ENCODE data around the gene UBE2G1. TPM values are rescaled to one million over a fixed set of nuclear protein-coding genes. Genes with fewer than 3 reads are reported as not detected.

The UBE2G1 gene
- total RNA-seq, 2 donors from 2014 or later: 38.8 to 47.7 TPM

GRCh38 chr17:4365103-4365627, 1.3 kb downstream of the UBE2G1 start:
- TF ChIP-seq CTCF (IDR thresholded peaks at IDR 0.05): no peak
- peak; percentile 76 for DNase-seq (ENCODE audit: low spot score)
- Histone ChIP-seq H3K36me3 (no peaks in the 10 kb centered on the region), H3K27ac (peak overlapping the region; percentile 99), H3K27me3 (replicated peaks; ENCODE audit: insufficient read depth) (no peaks in the 10 kb centered on the region), H3K4me1 (ENCODE audit: control insufficient read depth in 1 of 2, low read depth in 2 of 2) (peaks cover 7 to 26% of the 10 kb centered on the region in 2 donors), H3K9me3 (no peaks in the 10 kb centered on the region), H3K4me3 (peak overlapping the region; percentile 96)
- peak; percentile 70 for ATAC-seq (ENCODE audit: insufficient number of reproducible peaks, low FRiP score, low read depth)

- ATAC-seq (ENCODE audit: insufficient number of reproducible peaks, low FRiP score, low read depth) (no peak), DNase-seq (ENCODE audit: low spot score) (no peak)
- peak overlapping the region; percentile 99 for H3K27ac ChIP-seq
Observed at GRCh38 chr17:4364622-4365041, 1.8 kb downstream of the UBE2G1 start.

GRCh38 chr17:4362141-4362540, 4.3 kb downstream of the UBE2G1 start:
- peaks cover 18 to 44% of the 10 kb centered on the region in 2 donors for H3K4me1 ChIP-seq (ENCODE audit: control insufficient read depth in 1 of 2, low read depth in 2 of 2)
- TF ChIP-seq CTCF (IDR thresholded peaks at IDR 0.05): no peak
- no peaks in the 10 kb centered on the region for H3K36me3 ChIP-seq
- no peak for DNase-seq (ENCODE audit: low spot score)
- ATAC-seq (ENCODE audit: insufficient number of reproducible peaks, low FRiP score, low read depth): no peak
- no peak overlapping the region for H3K4me3 ChIP-seq
- no peaks in the 10 kb centered on the region for H3K27me3 ChIP-seq (replicated peaks; ENCODE audit: insufficient read depth)
- no peak overlapping the region for H3K27ac ChIP-seq
- no peaks in the 10 kb centered on the region for H3K9me3 ChIP-seq

More at GRCh38 chr17:4364622-4365041, 1.8 kb downstream of the UBE2G1 start:
- Histone ChIP-seq H3K27me3 (replicated peaks; ENCODE audit: insufficient read depth) (no peaks in the 10 kb centered on the region), H3K4me3 (peak overlapping the region; percentile 96), H3K36me3 (no peaks in the 10 kb centered on the region), H3K9me3 (no peaks in the 10 kb centered on the region), H3K4me1 (ENCODE audit: control insufficient read depth in 1 of 2, low read depth in 2 of 2) (peaks cover 7 to 28% of the 10 kb centered on the region in 2 donors)
- no peak for TF ChIP-seq CTCF (IDR thresholded peaks at IDR 0.05)

- Histone ChIP-seq H3K27ac (no peak overlapping the region), H3K4me3 (no peak overlapping the region), H3K9me3 (no peaks in the 10 kb centered on the region), H3K27me3 (replicated peaks; ENCODE audit: insufficient read depth) (no peaks in the 10 kb centered on the region), H3K36me3 (no peaks in the 10 kb centered on the region), H3K4me1 (ENCODE audit: control insufficient read depth in 1 of 2, low read depth in 2 of 2) (peaks cover 15 to 58% of the 10 kb centered on the region in 2 donors)
- no peak for TF ChIP-seq CTCF (IDR thresholded peaks at IDR 0.05)
- DNase-seq (ENCODE audit: low spot score) (no peak), ATAC-seq (ENCODE audit: insufficient number of reproducible peaks, low FRiP score, low read depth) (no peak)
Observed at GRCh38 chr17:4358154-4358553, 8.3 kb downstream of the UBE2G1 start.

GRCh38 chr17:4357671-4358070, 8.8 kb downstream of the UBE2G1 start:
- no peaks in the 10 kb centered on the region for H3K36me3 ChIP-seq
- no peak for TF ChIP-seq CTCF (IDR thresholded peaks at IDR 0.05)
- H3K27me3 ChIP-seq (replicated peaks; ENCODE audit: insufficient read depth): no peaks in the 10 kb centered on the region
- ATAC-seq (ENCODE audit: insufficient number of reproducible peaks, low FRiP score, low read depth) (no peak), DNase-seq (ENCODE audit: low spot score) (no peak)
- H3K4me1 ChIP-seq (ENCODE audit: control insufficient read depth in 1 of 2, low read depth in 2 of 2): peaks cover 15 to 55% of the 10 kb centered on the region in 2 donors
- H3K9me3 ChIP-seq: no peaks in the 10 kb centered on the region
- no peak overlapping the region for H3K4me3 ChIP-seq
- no peak overlapping the region for H3K27ac ChIP-seq

All from thoracic aorta (tissue), 2 donors.